ENCODE results near the gene CDC7.

Gene CDC7

GRCh38 chr1:91501971-91502671 is 1.5 kb downstream of the CDC7 start:
- TF ChIP-seq, protein P1, sequence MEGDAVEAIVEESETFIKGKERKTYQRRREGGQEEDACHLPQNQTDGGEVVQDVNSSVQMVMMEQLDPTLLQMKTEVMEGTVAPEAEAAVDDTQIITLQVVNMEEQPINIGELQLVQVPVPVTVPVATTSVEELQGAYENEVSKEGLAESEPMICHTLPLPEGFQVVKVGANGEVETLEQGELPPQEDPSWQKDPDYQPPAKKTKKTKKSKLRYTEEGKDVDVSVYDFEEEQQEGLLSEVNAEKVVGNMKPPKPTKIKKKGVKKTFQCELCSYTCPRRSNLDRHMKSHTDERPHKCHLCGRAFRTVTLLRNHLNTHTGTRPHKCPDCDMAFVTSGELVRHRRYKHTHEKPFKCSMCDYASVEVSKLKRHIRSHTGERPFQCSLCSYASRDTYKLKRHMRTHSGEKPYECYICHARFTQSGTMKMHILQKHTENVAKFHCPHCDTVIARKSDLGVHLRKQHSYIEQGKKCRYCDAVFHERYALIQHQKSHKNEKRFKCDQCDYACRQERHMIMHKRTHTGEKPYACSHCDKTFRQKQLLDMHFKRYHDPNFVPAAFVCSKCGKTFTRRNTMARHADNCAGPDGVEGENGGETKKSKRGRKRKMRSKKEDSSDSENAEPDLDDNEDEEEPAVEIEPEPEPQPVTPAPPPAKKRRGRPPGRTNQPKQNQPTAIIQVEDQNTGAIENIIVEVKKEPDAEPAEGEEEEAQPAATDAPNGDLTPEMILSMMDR (IDR thresholded peaks at IDR 0.05; ENCODE audit: low read length, missing control alignments) = no peak
- DNase-seq (ENCODE audit: low read depth) = no peak
- H3K4me3 ChIP-seq (replicated peaks; ENCODE audit: low read depth, low read length) = peak overlapping the region; percentile 85

DNA sequence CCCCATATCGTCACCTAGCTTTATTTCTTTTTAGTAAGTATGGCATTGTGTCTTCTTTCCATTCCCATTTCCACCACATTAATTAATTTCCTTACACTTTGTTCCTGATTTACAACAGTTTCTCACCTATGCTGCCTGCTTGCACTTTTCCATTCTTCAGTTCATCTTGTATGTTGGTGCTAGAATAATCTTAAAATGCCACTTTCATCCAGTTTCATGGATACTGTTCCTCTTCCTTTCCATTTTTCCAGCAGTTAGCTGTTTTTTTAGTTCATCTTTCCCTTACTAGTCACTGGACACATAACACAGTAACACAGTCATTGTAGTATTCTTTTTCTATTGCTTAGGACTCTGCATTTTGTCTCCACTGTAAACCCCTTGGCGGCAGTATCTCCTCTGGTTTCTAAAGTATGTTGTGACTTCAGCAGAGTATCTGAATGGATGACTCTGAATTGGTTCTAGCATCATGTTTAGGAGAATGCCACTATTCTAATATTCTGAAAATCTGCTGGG is 2.1 kb downstream of the CDC7 start:
- H3K4me3 ChIP-seq (replicated peaks; ENCODE audit: low read depth, low read length) = peak overlapping the region; percentile 85
- DNase-seq (ENCODE audit: low read depth) = peak; percentile 52
- TF ChIP-seq, protein P1 (IDR thresholded peaks at IDR 0.05; ENCODE audit: low read length, missing control alignments) = peak; percentile 49

GRCh38 chr1:91503332-91503900 is 2.8 kb downstream of the CDC7 start:
- TF ChIP-seq, protein P1 (IDR thresholded peaks at IDR 0.05; ENCODE audit: low read length, missing control alignments) = no peak
- H3K4me3 ChIP-seq (replicated peaks; ENCODE audit: low read depth, low read length) = no peak overlapping the region
- no peak for DNase-seq (ENCODE audit: low read depth)

- no peak for DNase-seq (ENCODE audit: low read depth)
- TF ChIP-seq, protein P1 (IDR thresholded peaks at IDR 0.05; ENCODE audit: low read length, missing control alignments) = no peak
- H3K4me3 ChIP-seq (replicated peaks; ENCODE audit: low read depth, low read length) = no peak overlapping the region
Observed at GRCh38 chr1:91503975-91504530, 3.4 kb downstream of the CDC7 start.

DNA sequence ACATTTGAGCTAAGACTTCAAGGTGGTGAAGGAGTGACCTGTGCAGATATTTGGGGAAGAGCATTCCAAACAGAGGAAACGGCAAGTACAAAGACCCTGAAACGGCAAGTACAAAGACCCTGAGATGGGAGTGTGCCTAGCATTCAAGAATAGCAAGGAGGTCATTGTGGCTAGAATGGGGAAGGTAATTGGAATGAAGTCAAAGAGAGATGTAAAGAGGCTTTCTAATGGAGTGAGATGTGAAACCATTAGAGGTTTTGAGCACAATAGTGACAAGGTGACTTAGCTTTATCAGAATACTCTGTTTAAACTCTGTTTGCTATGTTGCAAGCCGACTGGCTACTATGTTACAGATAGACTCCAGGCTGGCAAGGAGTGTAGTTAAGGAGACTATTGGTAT is 4.4 kb downstream of the CDC7 start:
- DNase-seq (ENCODE audit: low read depth) = no peak
- no peak overlapping the region for H3K4me3 ChIP-seq (replicated peaks; ENCODE audit: low read depth, low read length)
- TF ChIP-seq, protein P1 (IDR thresholded peaks at IDR 0.05; ENCODE audit: low read length, missing control alignments) = no peak

GRCh38 chr1:91506071-91506470 is 5.4 kb downstream of the CDC7 start:
- H3K4me3 ChIP-seq (replicated peaks; ENCODE audit: low read depth, low read length) = no peak overlapping the region
- TF ChIP-seq, protein P1 (IDR thresholded peaks at IDR 0.05; ENCODE audit: low read length, missing control alignments) = no peak
- DNase-seq (ENCODE audit: low read depth) = no peak
